C4-2B (cell line): ENCODE data around the gene CABLES2.

ENCODE experiments used
- CTCF ChIP-seq: fragments of 450-650 bp; conservative IDR thresholded peaks from 2 replicates; pipeline ENCODE4 v1.5.1; 2017; ENCODE audit warnings: mild to moderate bottlenecking
- ZFX ChIP-seq: fragments of 450-650 bp; IDR thresholded peaks from 2 replicates; pipeline ENCODE4 v1.6.1; 2017

GRCh38 chr20:62453186-62453808 lies 46.2 kb upstream of the CABLES2 start:
- no peak for TF ChIP-seq CTCF
- TF ChIP-seq ZFX, result no peak
